Measurements from ENCODE around the gene POU6F1.

- TF ChIP-seq CTCF (IDR thresholded peaks at IDR 0.05; ENCODE audit: low read length) = no peak
- TF ChIP-seq EZH2 (IDR thresholded peaks at IDR 0.05; ENCODE audit: borderline replicate concordance, low read length) = no peak
Measured at GRCh38 chr12:51234530-51234929, 16.7 kb upstream of the POU6F1 start.
